ENCODE data around the gene TSPYL4.
"Not testable (repeated sequence)": the region's sequence is repeated elsewhere in the genome, so short reads cannot be mapped to it uniquely, and the experiment has no call there.

TSPYL4 gene

DNA sequence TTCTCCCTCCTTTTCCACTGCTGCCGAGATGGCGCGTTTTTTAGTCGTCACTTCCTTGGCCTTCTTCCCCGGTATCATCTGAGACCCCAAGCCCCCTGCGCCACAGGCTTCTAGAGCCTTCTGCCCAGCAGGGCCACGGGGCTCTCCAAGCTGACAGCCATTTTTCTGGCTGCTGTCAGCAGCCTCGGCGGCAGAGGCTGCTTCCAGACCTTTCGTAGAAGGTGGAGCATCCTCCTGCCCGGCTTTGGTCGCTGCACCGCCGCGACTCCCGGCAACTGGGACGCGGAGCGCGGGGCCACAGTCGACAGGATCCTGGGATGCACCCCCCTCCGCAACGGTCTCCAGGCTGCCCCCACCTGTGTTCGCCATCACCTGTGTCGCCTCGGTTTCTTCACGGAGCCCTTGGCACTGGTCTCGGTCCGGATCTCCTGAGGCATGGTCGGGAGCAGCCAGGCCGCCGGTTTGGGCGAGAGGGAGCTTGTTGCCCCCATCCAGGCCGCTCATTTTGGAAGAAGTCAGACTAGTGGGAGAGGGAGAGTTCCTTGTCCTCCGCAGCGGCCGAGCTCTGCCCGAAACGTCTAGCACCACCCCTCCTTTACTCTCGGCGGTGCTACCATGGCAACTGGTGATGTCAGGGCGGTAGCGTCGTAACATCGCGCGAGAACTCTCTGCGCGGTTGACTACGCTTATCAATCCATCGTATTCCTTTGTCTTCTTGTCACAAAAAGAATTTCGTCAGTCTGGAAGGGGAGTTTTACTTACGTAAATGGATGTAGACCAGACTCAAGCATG lies at the start of gene TSPYL4:
TSPYL4 (minus strand) TSS at position 571 of the 792 bp plus-strand sequence; CDS start at position 504, 67 bp downstream.
- peak; percentile 90 for DNase-seq

DNA sequence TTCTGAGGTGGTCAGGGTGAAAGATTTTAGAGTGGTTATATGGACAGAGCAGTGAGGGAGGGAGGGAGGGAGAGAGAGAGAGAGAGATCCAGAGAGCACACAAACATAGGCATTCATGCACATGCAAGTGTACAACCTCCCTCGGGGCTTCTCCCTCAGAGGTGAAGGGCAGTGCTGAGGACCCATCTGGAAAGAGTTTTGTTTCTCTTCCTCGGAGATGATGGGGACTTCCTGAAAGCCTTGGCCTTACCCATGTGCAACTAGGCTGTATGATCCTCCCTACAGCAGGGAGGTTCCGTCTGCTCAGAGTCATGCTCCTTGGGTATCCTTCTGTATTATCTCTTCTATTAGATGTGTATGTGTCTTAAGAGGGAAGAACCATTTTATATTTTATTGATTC lies 47.2 kb upstream of the TSPYL4 start:
- no peak for DNase-seq

DNA sequence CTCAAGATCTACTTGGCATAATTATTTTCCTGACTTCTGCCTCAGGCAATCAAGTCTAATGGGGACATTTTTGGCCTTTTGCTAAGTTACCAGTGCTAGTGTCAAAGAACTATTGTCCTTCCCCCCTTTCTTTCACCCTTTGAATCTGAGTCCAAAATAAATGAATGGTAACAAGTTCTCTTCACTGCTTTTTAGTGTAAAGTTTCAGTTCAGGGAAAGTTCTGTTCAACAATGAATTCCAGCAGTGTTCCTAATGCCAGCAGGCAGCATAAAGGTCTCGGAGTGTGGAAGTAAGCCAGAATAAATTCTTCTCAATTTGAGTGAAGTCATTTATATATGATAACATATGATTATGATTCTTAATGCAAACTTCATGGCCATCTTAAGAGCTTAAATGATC lies 46.7 kb upstream of the TSPYL4 start:
- no peak for DNase-seq

DNA sequence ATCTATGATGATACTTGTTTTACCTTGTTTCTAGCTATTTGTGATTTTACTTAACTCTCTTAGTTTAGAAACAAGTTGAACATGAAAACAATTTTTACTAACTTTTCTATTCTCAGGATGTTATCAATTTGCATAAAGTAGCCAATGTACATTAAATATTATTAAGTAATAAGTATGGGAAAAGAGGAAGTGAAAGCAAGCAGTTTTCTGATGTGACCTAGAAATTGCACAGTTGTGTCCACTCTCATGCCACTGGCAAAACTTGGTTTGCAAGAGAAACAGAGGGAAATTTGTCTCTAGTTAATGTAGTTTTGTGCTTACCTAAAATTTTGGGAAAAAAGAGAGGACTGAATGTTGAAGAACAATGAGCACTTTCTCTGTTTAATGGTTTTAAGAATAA lies 45.1 kb upstream of the TSPYL4 start:
- DNase-seq = no peak

GRCh38 chr6:116298273-116298672 lies 44.4 kb upstream of the TSPYL4 start:
- DNase-seq = no peak

- DNase-seq = no peak
Observed at GRCh38 chr6:116292553-116292952, 38.7 kb upstream of the TSPYL4 start.

GRCh38 chr6:116291701-116292396 lies 38.0 kb upstream of the TSPYL4 start:
- no peak for DNase-seq

DNA sequence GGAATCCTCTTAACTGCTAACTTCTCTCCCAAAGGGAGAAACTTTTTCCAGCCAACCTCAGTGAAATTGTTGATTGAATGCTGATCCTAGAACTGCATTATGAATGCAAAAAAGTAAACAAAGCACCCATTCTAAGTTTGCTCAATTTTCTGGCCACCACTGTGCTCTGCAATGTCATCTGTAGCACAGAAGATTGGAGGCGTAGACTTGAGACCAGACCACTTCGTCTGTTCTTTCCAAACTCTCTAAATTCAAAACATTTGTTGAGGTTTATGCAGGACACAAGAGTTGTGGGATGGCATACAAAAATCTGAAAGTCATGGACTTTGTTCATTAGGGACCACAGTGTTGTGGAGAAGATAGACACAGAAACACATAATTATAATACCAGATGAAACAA lies 36.9 kb upstream of the TSPYL4 start:
- no peak for DNase-seq

DNA sequence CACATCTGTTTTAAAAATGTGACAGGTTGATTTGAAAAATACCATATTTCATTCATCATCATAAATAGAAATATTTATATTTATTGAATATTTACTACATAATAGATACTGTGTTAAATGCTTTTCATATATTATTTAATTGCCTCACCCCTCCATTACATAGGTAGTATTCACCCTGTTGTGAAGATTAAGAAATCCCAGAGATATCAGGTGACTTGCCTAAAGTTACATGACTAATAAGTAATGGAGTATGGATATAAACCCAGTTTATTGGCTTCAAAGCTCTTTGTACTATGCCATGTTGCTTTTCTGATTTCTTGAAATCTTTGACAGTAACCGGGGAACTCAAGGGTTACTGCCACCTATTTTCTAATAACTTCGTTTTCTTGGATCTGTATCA lies 36.0 kb upstream of the TSPYL4 start:
- DNase-seq = no peak

DNA sequence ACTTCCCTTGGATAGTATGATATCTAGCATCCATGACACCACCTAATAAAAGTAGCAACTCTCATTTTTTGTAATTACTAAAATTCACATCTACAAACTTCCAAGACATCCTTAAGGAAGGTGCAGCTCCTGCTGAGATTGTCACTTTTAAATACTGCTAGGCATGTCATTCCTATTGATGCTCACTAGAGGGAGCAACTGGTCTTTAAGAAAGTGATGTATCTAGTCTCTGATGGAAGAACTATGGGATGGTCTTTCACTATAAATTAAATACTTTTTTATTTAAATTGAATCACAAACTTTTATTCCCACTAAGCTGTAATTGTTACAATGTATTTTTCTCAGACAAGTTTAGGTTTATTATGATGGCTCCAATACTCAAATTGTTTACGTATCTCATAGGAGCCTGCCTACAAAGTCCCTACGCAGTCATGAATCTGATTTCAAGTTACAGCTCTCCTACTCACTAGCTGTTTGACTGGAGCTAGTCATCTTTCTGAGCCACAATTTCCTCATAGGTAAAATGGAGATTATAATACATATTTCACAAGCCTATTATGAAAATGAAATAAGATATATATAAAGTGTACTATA lies 33.9 kb upstream of the TSPYL4 start:
- no peak for DNase-seq

DNA sequence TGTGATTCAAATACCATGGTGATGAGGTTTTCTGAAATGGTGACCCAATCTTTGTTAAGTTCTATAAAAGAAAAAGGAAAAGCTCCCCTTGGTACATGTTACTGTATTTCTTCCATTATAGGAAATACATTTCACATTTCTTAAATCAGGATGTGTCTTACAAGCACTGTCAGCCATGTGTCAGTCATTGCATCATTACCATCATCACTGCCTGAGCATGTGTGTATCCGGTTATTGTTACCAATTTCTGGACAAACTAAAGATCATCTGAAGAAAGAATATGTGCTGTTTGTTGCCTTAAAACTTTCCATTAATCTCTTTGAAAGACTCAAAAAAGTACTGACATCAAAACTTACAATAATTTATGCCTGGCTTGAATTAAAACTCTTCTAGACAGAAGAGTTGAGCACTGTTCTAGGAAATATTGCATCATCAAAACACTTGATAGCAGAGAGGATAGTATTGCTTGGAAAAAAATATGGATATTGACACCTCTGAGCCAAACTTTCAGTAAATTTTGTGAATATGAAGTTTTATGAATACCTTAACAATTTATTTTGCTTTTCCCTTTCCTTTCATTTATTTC lies 33.0 kb upstream of the TSPYL4 start:
- DNase-seq = no peak

DNA sequence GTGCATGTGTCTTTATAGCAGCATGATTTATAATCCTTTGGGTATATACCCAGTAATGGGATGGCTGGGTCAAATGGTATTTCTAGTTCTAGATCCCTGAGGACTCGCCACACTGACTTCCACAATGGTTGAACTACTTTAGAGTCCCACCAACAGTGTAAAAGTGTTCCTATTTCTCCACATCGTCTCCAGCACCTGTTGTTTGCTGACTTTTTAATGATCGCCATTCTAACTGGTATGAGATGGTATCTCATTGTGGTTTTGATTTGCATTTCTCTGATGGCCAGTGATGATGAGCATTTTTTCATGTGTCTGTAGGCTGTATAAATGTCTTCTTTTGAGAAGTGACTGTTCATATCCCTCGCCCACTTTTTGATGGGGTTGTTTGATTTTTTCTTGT lies 31.1 kb upstream of the TSPYL4 start:
- not testable (repeated sequence) for DNase-seq

GRCh38 chr6:116283191-116283590 lies 29.3 kb upstream of the TSPYL4 start:
- DNase-seq = no peak

DNA sequence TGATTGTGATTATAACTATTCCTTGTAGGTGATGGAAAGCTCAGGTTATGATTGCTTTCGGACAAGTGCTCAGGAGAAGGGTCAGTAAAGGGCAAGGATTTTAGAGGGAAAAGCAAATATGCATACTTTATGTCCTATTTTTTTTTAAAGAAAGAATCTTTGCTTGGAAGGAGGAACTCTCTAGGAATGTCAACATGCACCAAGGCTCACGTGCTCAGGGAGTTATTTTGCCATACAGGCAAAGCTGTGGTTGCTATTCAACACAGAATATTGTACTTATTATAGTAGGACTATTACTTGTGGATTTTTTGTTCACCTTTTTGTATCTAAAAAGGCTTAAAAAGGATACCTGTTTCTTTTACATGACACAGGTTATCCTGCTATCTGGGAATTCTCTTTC lies 28.8 kb upstream of the TSPYL4 start:
- DNase-seq = no peak

DNA sequence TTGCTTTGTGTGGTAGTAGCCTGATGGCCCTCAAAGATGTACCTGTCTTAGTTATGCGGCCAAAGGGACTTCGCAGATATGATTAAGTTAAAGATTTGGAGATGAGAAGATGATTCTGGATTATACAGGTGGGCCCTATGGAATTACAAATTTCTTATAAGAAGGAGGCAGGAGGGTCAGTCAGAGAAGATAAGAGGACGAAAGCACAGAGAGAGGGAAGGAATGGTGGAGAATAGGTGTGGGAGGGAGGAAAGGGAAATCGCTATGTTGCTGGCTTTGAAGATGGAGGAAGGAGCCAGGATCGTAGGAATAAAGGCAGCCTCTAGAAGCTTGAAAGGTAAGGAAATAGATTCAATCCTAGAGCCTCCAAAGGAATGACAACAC lies 27.1 kb upstream of the TSPYL4 start:
- no peak for DNase-seq

DNA sequence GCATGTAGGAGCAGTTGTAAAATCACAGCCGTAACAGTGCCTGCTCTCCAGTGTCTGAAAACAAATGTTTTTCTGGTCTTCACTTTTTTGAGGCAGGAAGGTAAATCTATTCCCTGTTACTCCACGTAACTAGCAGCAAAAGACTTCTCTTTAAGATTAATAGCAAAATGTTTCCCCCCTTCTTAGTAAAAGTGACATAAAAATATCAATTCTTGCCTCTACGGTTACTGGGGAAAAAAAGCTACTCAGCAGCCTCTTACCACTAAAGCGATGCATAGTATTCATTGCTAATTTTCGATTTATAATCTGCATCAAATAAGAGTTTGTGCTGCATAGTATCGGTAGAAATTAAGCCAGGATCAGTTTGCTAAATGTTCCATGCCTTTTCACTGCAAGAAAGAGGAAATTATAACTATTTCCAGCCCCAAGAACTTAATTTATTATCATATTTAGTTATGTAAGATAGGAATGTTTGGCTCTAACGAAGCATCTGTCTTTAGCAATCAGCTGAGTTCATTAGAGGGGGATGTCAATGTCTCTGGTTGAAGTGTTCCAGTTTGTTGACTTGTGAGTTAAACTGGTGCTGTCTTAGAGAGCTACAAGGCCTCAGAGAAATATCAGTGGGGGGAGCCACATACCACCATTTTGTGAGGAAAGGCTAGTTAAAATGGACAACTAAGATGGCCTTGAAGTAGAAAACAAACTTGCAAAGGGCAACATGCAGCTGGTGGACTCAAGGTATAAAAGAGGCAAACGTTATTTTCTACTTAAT lies 26.5 kb upstream of the TSPYL4 start:
- DNase-seq = no peak

GRCh38 chr6:116279232-116280160 lies 25.6 kb upstream of the TSPYL4 start, which contains the start of gene TSPYL1:
Gene TSPYL1 (minus strand): TSS chr6:116279930. CDS start chr6:116279830, 100 bp downstream.
- DNase-seq = peak; percentile 93

DNA sequence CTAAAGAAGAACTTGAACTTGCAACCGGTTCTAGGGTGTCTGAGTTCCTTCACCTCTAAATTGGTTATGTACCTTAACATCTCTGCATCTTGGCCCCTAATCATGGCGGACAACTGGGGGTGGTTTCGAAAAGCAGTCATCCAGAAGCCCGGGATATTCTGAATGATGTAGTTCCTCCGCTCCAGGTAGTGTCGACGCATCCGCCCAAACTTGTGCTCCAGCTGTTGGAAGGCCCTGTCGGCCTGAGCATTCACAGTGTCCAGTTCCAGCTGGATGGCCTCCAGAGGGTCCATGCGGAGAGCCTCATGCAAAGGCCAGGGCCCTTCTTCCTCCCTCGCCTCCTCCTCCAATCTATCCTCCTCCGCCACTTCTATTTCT lies 25.0 kb upstream of the TSPYL4 start:
- no peak for DNase-seq

- no peak for DNase-seq
Observed at GRCh38 chr6:116278481-116278829, 24.6 kb upstream of the TSPYL4 start.

- DNase-seq = no peak
Observed at GRCh38 chr6:116277124-116277523, 23.2 kb upstream of the TSPYL4 start.

DNA sequence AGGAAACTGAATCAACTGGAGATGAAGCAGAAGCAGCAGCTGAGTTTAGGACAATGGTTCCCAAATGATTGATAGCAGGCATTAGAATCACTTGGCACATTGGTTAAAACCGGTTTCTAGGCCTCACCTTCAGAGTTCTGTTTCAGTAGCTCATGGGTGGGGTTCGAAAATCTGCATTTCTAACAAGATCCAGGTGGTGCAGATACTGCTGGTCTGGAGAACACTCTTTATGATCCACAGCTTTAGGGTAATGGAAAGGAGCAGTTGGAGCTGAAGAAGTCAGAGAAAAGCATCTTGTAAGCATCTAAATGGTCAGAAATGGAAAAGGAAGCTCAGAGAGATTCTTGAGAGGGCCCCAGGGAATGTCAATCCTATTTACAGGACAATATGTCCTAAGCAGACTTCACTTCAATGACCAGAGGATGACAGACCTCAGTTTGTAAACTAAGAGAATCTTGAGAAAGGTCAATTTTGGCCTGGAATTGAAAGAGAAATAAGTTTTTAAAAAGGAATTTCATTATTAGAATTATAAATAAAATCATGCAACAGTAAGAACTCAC lies 17.4 kb upstream of the TSPYL4 start:
- DNase-seq = no peak

Measured in activated CD8-positive, alpha-beta memory T cell treated with anti-CD3 and anti-CD28 coated beads, Interleukin-2, amount 50 U/mL, for 48 hours (primary cell).